Suprapubic skin (tissue), 4 donors: ENCODE measurements around the gene INIP. TPM values are rescaled to one million over a fixed set of nuclear protein-coding genes. Genes with fewer than 3 reads are reported as not detected.
"Not testable (repeated sequence)": the region's sequence is repeated elsewhere in the genome, so short reads cannot be mapped to it uniquely, and the experiment has no call there.

Source experiments
- DNase-seq, 2 donors: peaks; one replicate each; pipeline ENCODE4 v3.0.0-alpha.2; 2019; ENCODE audit warnings: low spot score in 2 of 2
- H3K27ac ChIP-seq: fragments of 200-600 bp; sonication (generic); one replicate; pipeline ENCODE4 v1.5.1; 2019
- H3K27me3 ChIP-seq: fragments of 200-600 bp; sonication (generic); one replicate; pipeline ENCODE4 v1.5.1; 2019
- H3K36me3 ChIP-seq: fragments of 200-600 bp; sonication (generic); one replicate; pipeline ENCODE4 v1.5.1; 2019
- H3K4me1 ChIP-seq: fragments of 200-600 bp; sonication (generic); one replicate; pipeline ENCODE4 v1.5.1; 2019
- H3K4me3 ChIP-seq: fragments of 200-600 bp; sonication (generic); one replicate; pipeline ENCODE4 v1.5.1; 2019; ENCODE audit warnings: mild to moderate bottlenecking
- H3K9me3 ChIP-seq: fragments of 200-600 bp; sonication (generic); one replicate; pipeline ENCODE4 v1.5.1; 2019
- EP300 ChIP-seq: sonication (generic); formaldehyde crosslinking; IDR thresholded peaks from one replicate; pipeline ENCODE4 v1.6.1; 2017; ENCODE audit warnings: antibody characterized with exemption
- POLR2A ChIP-seq, 2 donors: fragments of 450-650 bp; IDR thresholded peaks; one replicate each; pipeline ENCODE4 v1.6.1; 2017; ENCODE audit warnings: antibody characterized with exemption in 2 of 2, mild to moderate bottlenecking in 2 of 2, moderate library complexity in 2 of 2
- POLR2AphosphoS5 ChIP-seq, 3 donors: sonication (generic); formaldehyde crosslinking; IDR thresholded peaks; one replicate each; pipeline ENCODE4 v1.6.1; 2017; ENCODE audit warnings: antibody characterized with exemption in 3 of 3
- WGBS: methylation state at CpG from one replicate; pipeline ENCODE4 v1.1.5; 2018; 5-methylcytosine and 5-hydroxymethylcytosine counted together
- total RNA-seq, 4 donors: library from RNA; depleted of rRNA; stranded (reverse); fragments of >200 nt; gene quantifications; one replicate each; pipeline ENCODE4 v1.1.0, GENCODE V29; 2016
- TF ChIP-seq, protein P1 (sequence below), 2 donors: fragments of 200-600 bp in 1 of 2; fragments of 450-650 bp in 1 of 2; sonication (generic) in 1 of 2; IDR thresholded peaks; one replicate each; pipeline ENCODE4 v1.5.1; 2016 to 2019; ENCODE audit warnings: antibody characterized with exemption in 2 of 2, mild to moderate bottlenecking in 1 of 2, moderate library complexity in 1 of 2

The INIP gene
- total RNA-seq, 4 donors from 2014 or later = 9.0 to 14.9 (median 14.2) TPM

DNA sequence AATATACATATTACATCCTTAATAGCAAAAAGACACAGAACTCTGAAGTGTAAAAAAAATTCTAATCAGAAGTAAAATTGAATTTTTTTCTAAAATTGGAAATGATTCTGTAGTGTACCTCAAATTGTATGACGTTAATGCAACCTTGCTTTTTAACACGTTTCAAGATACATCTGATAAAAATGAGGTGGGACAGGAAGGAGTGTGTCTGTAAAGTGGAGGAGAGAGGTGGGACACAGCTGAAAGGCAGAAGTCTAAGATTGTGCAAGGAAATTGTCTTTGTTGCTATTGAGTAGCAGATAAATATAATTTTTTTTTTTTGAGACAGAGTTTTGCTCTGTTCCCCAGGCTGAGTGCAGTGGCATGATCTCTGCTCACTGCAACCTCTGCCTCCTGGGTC, 17.0 kb upstream of the INIP start:
- DNase-seq = no peak
- no peaks in the 10 kb centered on the region for H3K27me3 ChIP-seq
- H3K4me1 ChIP-seq = no peaks in the 10 kb centered on the region
- no peak overlapping the region for H3K4me3 ChIP-seq
- no peak overlapping the region for H3K27ac ChIP-seq
- TF ChIP-seq, protein P1, sequence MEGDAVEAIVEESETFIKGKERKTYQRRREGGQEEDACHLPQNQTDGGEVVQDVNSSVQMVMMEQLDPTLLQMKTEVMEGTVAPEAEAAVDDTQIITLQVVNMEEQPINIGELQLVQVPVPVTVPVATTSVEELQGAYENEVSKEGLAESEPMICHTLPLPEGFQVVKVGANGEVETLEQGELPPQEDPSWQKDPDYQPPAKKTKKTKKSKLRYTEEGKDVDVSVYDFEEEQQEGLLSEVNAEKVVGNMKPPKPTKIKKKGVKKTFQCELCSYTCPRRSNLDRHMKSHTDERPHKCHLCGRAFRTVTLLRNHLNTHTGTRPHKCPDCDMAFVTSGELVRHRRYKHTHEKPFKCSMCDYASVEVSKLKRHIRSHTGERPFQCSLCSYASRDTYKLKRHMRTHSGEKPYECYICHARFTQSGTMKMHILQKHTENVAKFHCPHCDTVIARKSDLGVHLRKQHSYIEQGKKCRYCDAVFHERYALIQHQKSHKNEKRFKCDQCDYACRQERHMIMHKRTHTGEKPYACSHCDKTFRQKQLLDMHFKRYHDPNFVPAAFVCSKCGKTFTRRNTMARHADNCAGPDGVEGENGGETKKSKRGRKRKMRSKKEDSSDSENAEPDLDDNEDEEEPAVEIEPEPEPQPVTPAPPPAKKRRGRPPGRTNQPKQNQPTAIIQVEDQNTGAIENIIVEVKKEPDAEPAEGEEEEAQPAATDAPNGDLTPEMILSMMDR (IDR thresholded peaks at IDR 0.05) = no peak
- no peak for TF ChIP-seq POLR2AphosphoS5 (IDR thresholded peaks at IDR 0.05)
- TF ChIP-seq EP300 = no peak
- no peak for TF ChIP-seq POLR2A (IDR thresholded peaks at IDR 0.05)
- no peaks in the 10 kb centered on the region for H3K9me3 ChIP-seq
- 52% methylated on average over 2 of the region's 2 CpGs for WGBS
- no peaks in the 10 kb centered on the region for H3K36me3 ChIP-seq

DNA sequence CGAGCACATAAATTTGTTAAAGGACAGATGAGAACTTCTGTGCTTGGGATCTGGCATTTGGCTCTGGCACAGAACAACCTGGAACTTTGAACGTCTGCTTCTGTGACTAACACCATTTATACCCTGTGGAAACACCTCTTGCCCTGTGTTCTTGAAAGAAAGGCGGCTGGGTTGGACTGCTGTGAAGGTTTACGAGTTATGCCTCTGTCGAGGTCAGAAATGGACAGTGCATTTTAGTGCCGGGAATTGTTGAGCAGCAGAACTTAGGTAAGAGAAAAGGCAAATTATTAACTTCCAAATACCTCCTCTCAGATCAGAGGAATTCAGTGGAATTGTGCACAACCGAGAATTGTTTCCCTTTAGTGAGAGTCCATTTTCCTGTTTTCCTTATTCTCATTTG, 14.1 kb upstream of the INIP start:
- no peak for DNase-seq
- no peak overlapping the region for H3K27ac ChIP-seq
- no peaks in the 10 kb centered on the region for H3K9me3 ChIP-seq
- TF ChIP-seq, protein P1 (IDR thresholded peaks at IDR 0.05) = no peak
- no peak for TF ChIP-seq POLR2AphosphoS5 (IDR thresholded peaks at IDR 0.05)
- TF ChIP-seq POLR2A (IDR thresholded peaks at IDR 0.05) = no peak
- TF ChIP-seq EP300 = no peak
- no peaks in the 10 kb centered on the region for H3K27me3 ChIP-seq
- no peaks in the 10 kb centered on the region for H3K36me3 ChIP-seq
- 70% methylated on average over 7 of the region's 7 CpGs for WGBS
- H3K4me1 ChIP-seq = no peaks in the 10 kb centered on the region
- no peak overlapping the region for H3K4me3 ChIP-seq

DNA sequence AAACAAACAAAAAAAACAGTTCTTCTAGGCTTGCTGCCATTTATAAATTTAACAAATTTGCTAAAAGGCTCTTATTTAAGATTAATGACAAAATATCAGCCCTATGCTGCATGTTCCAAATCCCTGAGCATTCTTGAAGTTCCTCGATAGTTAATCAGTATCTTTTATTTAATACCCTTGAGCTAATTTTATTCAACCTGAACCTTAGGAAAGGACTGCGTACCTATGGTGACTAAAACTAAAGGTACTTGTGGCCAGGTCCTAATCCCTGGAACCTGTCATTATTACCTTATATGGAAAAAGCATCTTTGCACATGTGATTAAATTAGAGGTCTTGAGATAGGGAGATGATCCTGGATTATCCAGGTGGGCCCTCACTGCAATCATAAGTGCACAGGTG, 10.5 kb upstream of the INIP start:
- WGBS = 92% methylated on average over 2 of the region's 2 CpGs
- Histone ChIP-seq H3K4me3 (no peak overlapping the region), H3K27ac (no peak overlapping the region), H3K4me1 (no peaks in the 10 kb centered on the region), H3K9me3 (no peaks in the 10 kb centered on the region), H3K36me3 (no peaks in the 10 kb centered on the region), H3K27me3 (no peaks in the 10 kb centered on the region)
- no peak for DNase-seq
- TF ChIP-seq, protein P1 (IDR thresholded peaks at IDR 0.05) = no peak
- TF ChIP-seq POLR2AphosphoS5 (IDR thresholded peaks at IDR 0.05) (no peak), POLR2A (IDR thresholded peaks at IDR 0.05) (no peak), EP300 (no peak)

DNA sequence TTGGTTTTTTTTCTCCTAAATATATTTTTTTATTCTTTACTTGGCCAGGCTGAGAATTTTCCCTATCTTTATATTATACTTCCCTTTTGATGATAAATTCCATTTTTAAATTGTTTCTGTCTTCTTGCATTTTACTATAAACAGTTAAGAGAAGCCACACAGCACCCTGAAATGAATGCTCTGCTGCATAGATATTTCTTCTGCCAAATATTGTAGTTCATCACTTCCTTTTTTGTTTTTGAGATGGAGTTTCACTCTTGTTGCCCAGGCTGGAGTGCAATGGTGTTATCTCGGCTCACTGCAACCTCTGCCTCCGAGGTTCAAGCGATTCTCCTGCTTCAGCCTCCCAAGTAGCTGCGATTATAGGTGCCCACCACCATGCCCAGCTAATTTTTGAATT, 8.5 kb upstream of the INIP start:
- H3K4me1 ChIP-seq = no peaks in the 10 kb centered on the region
- DNase-seq = no peak
- H3K27me3 ChIP-seq = no peaks in the 10 kb centered on the region
- no peaks in the 10 kb centered on the region for H3K9me3 ChIP-seq
- H3K36me3 ChIP-seq = no peaks in the 10 kb centered on the region
- H3K27ac ChIP-seq = no peak overlapping the region
- TF ChIP-seq POLR2AphosphoS5 (IDR thresholded peaks at IDR 0.05) (no peak), EP300 (no peak), POLR2A (IDR thresholded peaks at IDR 0.05) (no peak)
- TF ChIP-seq, protein P1 (IDR thresholded peaks at IDR 0.05) = no peak
- H3K4me3 ChIP-seq = no peak overlapping the region
- 95% methylated on average over 4 of the region's 4 CpGs for WGBS

DNA sequence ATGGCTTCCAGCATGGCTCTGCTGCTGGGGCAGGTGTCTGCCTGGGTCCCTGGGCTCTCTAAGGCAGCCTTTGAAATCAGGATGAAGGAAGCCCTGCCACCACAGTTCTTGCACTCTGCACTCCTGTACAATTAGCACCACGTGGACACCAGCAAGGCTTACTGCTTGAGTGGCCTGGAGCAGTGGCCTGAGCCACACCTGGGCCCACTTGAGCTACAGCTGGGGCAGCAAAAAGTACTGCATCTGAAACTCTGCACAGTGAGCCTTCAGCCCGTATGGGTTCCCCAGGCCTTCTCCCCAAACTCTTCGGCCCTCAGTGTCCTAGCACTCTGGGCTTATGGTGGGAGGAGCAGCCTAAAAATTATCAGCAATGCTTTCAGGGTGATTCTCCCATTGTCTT, 8.0 kb upstream of the INIP start:
- Histone ChIP-seq H3K9me3 (no peaks in the 10 kb centered on the region), H3K4me1 (no peaks in the 10 kb centered on the region), H3K36me3 (no peaks in the 10 kb centered on the region), H3K27me3 (no peaks in the 10 kb centered on the region), H3K4me3 (no peak overlapping the region), H3K27ac (no peak overlapping the region)
- WGBS = 83% methylated on average over 2 of the region's 3 CpGs
- DNase-seq = no peak
- TF ChIP-seq, protein P1 (IDR thresholded peaks at IDR 0.05) = no peak
- TF ChIP-seq EP300 (no peak), POLR2A (IDR thresholded peaks at IDR 0.05) (no peak), POLR2AphosphoS5 (IDR thresholded peaks at IDR 0.05) (no peak)

DNA sequence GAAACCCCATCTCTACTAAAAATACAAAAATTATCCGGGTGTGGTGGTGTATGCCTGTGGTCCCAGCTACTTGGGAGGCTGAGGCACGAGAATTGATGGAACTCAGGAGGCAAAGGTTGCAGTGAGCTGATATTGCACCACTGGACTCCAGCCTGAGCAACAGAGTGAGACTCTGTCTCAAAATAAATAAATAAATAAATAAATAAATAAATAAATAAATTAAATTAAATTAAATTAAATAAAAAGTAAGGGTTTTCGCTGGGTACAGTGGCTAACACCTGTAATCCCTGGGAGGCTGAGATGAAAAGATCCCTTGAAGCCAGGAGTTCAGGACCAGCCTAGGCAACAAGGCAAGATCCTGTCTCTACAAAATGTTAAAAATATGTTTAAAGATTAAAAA, 4.8 kb upstream of the INIP start:
- WGBS = 90% methylated on average over 3 of the region's 3 CpGs

More for the DNA sequence above, 4.8 kb upstream of the INIP start:
- H3K36me3 ChIP-seq, H3K9me3 ChIP-seq, DNase-seq, H3K27me3 ChIP-seq, H3K4me3 ChIP-seq, H3K4me1 ChIP-seq, H3K27ac ChIP-seq: not testable (repeated sequence)
